SU-DHL-6 (cell line): ENCODE measurements around the gene SLC25A38.

ENCODE experiments used
- H2AFZ ChIP-seq: fragments of 200-600 bp; sonication (generic); 2 replicates; pipeline ENCODE4 v1.6.1; 2014; ENCODE audit warnings: low read depth, mild to moderate bottlenecking, moderate library complexity, mixed read lengths, antibody characterized with exemption, low read length; ENCODE audit not compliant: severe bottlenecking
- H3F3A ChIP-seq: fragments of 200-600 bp; shearing (Covaris generic); 2 replicates; pipeline ENCODE4 v1.6.0; 2016; ENCODE audit warnings: antibody characterized with exemption, mild to moderate bottlenecking; ENCODE audit not compliant: insufficient read depth
- H3K27ac ChIP-seq: fragments of 200-600 bp; sonication (generic); 2 replicates; pipeline ENCODE4 v1.5.1; 2016; ENCODE audit warnings: low read depth, mild to moderate bottlenecking, low read length, moderate library complexity, mixed read lengths
- H3K27me3 ChIP-seq: fragments of 200-600 bp; sonication (generic), shearing (Covaris generic); 2 replicates; pipeline ENCODE4 v1.6.0; 2014; ENCODE audit warnings: mild to moderate bottlenecking, low read length
- H3K36me3 ChIP-seq: fragments of 200-600 bp; sonication (generic); 2 replicates; pipeline ENCODE4 v1.6.1; 2014; ENCODE audit warnings: mild to moderate bottlenecking, low read length, mixed read lengths
- H3K4me2 ChIP-seq: fragments of 300-600, 200-600 bp; shearing (Covaris generic), sonication (generic); 2 replicates; pipeline ENCODE4 v1.6.0; 2014; ENCODE audit warnings: low read length, low read depth, mild to moderate bottlenecking; ENCODE audit not compliant: poor library complexity, severe bottlenecking
- H3K4me3 ChIP-seq: fragments of 200-600 bp; sonication (generic); 2 replicates; pipeline ENCODE4 v1.5.1; 2014; ENCODE audit warnings: antibody characterized with exemption, low read length, mild to moderate bottlenecking, mixed read lengths; ENCODE audit not compliant: insufficient read depth, poor library complexity, severe bottlenecking
- H3K79me2 ChIP-seq: fragments of 200-600 bp; sonication (generic); 2 replicates; pipeline ENCODE4 v1.6.1; 2014; ENCODE audit warnings: mild to moderate bottlenecking, low read length, moderate library complexity; ENCODE audit not compliant: insufficient read depth
- H3K9ac ChIP-seq: fragments of 200-600 bp; sonication (generic); 2 replicates; pipeline ENCODE4 v1.7.0; 2014; ENCODE audit warnings: mild to moderate bottlenecking, low read length
- H3K9me2 ChIP-seq: fragments of 200-600 bp; sonication (generic); replicated peaks from 2 replicates; pipeline ENCODE4 v1.6.1; 2014; ENCODE audit warnings: low read length; ENCODE audit not compliant: insufficient read depth
- H3K9me3 ChIP-seq: fragments of 200-600 bp; sonication (generic); 2 replicates; pipeline ENCODE4 v1.6.1; 2014; ENCODE audit warnings: low read length, mixed read lengths; ENCODE audit not compliant: insufficient read depth
- H4K20me1 ChIP-seq: fragments of 200-600 bp; sonication (generic); 2 replicates; pipeline ENCODE4 v1.6.1; 2014; ENCODE audit warnings: low read depth, mild to moderate bottlenecking, antibody characterized with exemption, low read length, moderate library complexity, mixed read lengths
- EZH2phosphoT487 ChIP-seq: fragments of 200-600 bp; sonication (generic), shearing (Covaris generic); conservative IDR thresholded peaks from 2 replicates; pipeline ENCODE4 v1.6.1; 2018; ENCODE audit warnings: mild to moderate bottlenecking, antibody characterized with exemption, low read length, moderate library complexity, mixed read lengths
- TF ChIP-seq, protein P1 (sequence below): fragments of 200-600 bp; sonication (generic); IDR thresholded peaks from one replicate; pipeline ENCODE4 v1.5.1; 2017; ENCODE audit warnings: antibody characterized with exemption, mild to moderate bottlenecking, low read length, moderate library complexity; ENCODE audit not compliant: insufficient read depth, poor library complexity, severe bottlenecking

SLC25A38 gene

DNA sequence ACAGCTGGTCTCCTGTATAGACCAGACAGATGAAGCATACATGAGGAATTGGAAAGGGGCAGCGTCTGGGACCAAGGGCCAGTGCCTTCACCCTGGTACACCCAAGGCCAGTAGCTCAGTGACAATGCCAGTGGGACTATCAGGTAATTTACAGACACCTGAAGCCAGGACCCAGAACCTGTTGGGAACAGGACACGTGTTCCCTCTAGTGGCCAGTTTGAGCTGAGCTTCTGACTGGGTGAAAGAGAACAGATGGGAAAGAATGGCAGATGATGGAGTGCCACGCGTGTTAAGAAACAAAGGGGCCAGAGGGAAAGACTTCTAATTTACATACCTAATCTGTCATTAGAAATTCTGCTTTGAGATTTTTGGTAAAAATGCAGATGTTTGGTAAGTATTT, 5.1 kb upstream of the SLC25A38 start:
- Histone ChIP-seq H3K4me3 (no peak overlapping the region), H3K9me3 (no peaks in the 10 kb centered on the region), H3K79me2 (no peaks in the 10 kb centered on the region), H3K9me2 (no peaks in the 10 kb centered on the region), H3K36me3 (no peaks in the 10 kb centered on the region), H4K20me1 (no peaks in the 10 kb centered on the region), H3K9ac (no peak overlapping the region), H2AFZ (no peak overlapping the region), H3K4me2 (no peak overlapping the region), H3F3A (no peaks in the 10 kb centered on the region), H3K27ac (no peak overlapping the region), H3K27me3 (no peaks in the 10 kb centered on the region)
- no peak for TF ChIP-seq EZH2phosphoT487
- TF ChIP-seq, protein P1, sequence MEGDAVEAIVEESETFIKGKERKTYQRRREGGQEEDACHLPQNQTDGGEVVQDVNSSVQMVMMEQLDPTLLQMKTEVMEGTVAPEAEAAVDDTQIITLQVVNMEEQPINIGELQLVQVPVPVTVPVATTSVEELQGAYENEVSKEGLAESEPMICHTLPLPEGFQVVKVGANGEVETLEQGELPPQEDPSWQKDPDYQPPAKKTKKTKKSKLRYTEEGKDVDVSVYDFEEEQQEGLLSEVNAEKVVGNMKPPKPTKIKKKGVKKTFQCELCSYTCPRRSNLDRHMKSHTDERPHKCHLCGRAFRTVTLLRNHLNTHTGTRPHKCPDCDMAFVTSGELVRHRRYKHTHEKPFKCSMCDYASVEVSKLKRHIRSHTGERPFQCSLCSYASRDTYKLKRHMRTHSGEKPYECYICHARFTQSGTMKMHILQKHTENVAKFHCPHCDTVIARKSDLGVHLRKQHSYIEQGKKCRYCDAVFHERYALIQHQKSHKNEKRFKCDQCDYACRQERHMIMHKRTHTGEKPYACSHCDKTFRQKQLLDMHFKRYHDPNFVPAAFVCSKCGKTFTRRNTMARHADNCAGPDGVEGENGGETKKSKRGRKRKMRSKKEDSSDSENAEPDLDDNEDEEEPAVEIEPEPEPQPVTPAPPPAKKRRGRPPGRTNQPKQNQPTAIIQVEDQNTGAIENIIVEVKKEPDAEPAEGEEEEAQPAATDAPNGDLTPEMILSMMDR = peak; percentile 64

- TF ChIP-seq EZH2phosphoT487 = no peak
- TF ChIP-seq, protein P1 = no peak
- H3K9me2 ChIP-seq = no peaks in the 10 kb centered on the region
- peaks cover 9% of the 10 kb centered on the region; the same call in 1 of the 2 replicates for H3K79me2 ChIP-seq
Measured at GRCh38 chr3:39378957-39379777, 4.0 kb upstream of the SLC25A38 start.

DNA sequence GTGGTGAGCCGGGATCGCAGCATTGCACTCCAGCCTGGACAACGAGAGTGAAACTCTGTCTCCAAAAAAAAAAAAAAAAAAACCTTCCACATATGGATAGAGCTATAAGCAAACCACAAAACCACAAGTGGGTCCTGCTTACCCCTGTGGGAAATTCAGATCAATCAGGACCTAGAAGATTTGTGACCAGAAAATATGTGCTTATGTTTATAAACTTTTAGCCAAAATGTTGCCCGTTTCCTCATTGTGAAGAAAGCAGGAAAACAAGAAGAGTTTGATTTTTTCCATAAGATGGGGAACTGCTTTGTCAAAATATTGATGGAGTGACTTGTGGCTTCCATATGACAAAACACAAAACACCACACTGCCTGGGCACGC, 3.4 kb upstream of the SLC25A38 start:
- no peak overlapping the region for H3K4me3 ChIP-seq
- peaks cover 4% of the 10 kb centered on the region; the same call in 1 of the 2 replicates for H4K20me1 ChIP-seq
- TF ChIP-seq, protein P1 = no peak
- no peak for TF ChIP-seq EZH2phosphoT487
- no peak overlapping the region for H3K27ac ChIP-seq
- peaks cover 14% of the 10 kb centered on the region for H3K79me2 ChIP-seq
- H3F3A ChIP-seq = no peaks in the 10 kb centered on the region
- no peak overlapping the region for H2AFZ ChIP-seq
- no peak overlapping the region for H3K4me2 ChIP-seq
- H3K9me3 ChIP-seq = no peaks in the 10 kb centered on the region
- H3K36me3 ChIP-seq = no peaks in the 10 kb centered on the region
- no peaks in the 10 kb centered on the region for H3K27me3 ChIP-seq
- H3K9me2 ChIP-seq = no peaks in the 10 kb centered on the region
- no peak overlapping the region for H3K9ac ChIP-seq

More at GRCh38 chr3:39378957-39379777, 4.0 kb upstream of the SLC25A38 start:
- H3K4me3 ChIP-seq = no peak overlapping the region
- H3K9me3 ChIP-seq = no peaks in the 10 kb centered on the region
- H3K27me3 ChIP-seq = no peaks in the 10 kb centered on the region
- no peak overlapping the region for H2AFZ ChIP-seq
- no peaks in the 10 kb centered on the region for H4K20me1 ChIP-seq
- no peaks in the 10 kb centered on the region for H3K36me3 ChIP-seq
- H3K9ac ChIP-seq = no peak overlapping the region
- no peak overlapping the region for H3K27ac ChIP-seq
- H3F3A ChIP-seq = no peaks in the 10 kb centered on the region
- no peak overlapping the region for H3K4me2 ChIP-seq
